ENCODE measurements around the gene RBM8A.
"Not testable (repeated sequence)": the region's sequence is repeated elsewhere in the genome, so short reads cannot be mapped to it uniquely, and the experiment has no call there.

Gene RBM8A

DNA sequence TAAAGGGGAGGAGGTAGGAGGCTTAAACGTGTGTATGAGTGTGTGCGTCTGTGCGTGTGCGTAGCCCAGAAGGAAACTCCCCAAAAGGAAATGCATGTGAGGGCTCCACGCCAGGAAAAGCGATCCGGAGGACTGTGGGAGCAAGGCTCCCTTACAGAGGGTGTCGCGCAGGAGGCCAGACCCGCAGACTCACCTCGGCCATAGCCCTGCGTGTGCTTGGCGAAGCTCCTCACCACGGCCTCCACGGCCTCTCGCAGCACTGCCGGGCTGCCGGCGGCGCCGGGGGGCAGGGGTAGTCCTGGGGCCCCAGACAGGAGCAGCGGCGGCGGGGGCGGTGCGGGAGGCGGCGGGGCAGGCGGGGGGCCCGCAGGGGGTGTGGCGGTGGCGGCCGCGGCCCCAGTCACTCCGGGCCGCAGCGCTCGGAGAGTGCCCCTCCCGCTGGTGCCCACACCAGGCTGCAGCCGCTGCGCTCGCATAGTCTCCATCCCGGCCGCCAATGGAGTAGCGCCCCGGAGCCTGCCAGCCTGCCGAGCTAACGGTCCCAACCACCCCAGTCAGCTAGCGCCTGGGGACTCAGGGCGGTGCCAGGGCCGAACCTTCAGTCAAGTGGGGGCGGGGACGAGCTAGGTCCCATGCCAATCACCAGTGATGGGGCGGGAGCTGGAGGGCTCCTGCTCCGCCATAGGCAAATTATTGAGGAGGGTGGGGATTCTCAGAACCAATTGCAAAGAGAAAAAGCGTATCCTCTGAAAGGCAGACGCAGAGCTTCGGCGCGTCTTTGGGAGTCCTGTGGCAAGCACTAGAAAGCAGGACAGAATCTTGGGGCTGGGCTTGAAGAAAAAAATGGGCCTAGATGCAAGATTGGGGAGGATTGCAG is 30.4 kb upstream of the RBM8A start, which contains the start of gene LIX1L:
Gene LIX1L (minus strand): TSS at position 575 of the 877 bp plus-strand sequence. CDS start 90 bp downstream, at position 485.
- in situ Hi-C loops (cut with HindIII; ENCODE audit: low pct_ligation_motif_present, low pct_unique_long_range_greater_than_20kb, low sequenced_read_pairs) = no loop called here
- DNase-seq = peak; percentile 99

DNA sequence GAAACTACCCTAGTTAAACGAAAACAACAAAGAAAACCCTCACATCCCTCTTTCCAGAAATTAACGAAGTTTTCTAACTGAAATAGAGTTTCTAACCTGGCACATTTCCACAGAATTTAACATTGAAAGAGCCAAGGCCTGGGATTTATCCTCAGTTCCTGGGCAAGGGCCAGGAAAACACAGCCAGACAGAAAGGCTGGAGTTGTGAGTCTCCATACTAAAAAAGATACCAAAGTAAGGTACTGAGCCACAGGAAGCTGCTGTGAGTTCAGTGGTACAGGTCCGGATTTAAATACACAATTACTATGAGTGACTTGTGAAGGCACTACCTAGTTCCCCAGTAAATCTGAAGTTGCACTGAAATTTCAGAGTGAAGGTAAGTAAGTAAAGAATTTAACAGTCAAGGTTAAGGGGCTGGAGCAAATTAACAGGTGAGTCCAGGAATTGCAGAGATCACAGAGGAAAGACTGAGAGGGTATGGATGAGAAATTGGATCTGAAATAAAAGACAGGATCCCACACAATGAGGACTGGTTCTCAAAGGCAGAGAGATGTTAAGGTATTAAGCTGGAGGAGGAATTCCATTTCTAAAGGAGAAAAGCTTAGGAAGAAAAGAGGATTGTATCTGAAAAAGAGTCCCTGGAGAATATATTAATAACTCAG is 29.6 kb upstream of the RBM8A start:
- in situ Hi-C loops (cut with HindIII; ENCODE audit: low pct_ligation_motif_present, low pct_unique_long_range_greater_than_20kb, low sequenced_read_pairs) = no loop called here
- peak; percentile 20 for DNase-seq

DNA sequence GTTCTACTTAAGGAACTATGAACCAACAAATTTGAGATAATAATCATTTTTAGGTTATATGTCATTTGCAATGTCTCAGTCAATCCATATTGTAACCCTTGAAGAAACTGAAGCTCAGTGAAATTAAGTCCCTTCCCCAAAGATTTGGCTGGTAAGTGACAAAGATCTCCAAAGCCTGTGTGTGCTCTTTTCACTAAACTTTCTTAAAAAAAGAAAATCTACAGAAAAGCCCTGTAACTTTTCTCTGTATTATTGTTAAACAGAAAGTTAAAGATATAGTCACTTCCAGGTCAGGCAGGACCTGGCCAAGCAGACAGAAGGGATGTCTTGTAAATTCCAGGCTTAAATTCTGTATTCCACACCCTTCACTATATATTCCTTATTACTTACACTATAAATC is 29.1 kb upstream of the RBM8A start:
- in situ Hi-C loops (cut with HindIII; ENCODE audit: low pct_ligation_motif_present, low pct_unique_long_range_greater_than_20kb, low sequenced_read_pairs) = no loop called here
- no peak for DNase-seq

DNA sequence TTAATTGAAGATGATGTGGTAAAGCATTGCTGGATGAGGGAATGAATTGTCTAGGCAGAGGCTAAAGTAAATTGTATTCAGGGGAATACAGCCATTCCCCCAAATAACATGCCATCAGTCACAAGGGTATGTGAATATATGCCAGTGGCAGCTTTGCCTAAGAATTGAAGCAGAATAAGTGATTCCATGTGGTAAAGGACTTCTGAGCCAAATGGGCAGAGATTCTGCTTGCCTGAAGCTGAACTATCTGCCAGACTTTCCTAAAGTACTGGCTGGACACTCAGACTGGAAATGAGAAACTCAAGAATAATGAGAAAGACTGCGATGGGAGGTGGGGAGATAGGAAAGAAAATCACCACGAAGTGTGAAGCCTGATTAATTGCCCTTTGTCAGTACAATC is 28.2 kb upstream of the RBM8A start:
- DNase-seq = no peak
- in situ Hi-C loops (cut with HindIII; ENCODE audit: low pct_ligation_motif_present, low pct_unique_long_range_greater_than_20kb, low sequenced_read_pairs) = no loop called here

DNA sequence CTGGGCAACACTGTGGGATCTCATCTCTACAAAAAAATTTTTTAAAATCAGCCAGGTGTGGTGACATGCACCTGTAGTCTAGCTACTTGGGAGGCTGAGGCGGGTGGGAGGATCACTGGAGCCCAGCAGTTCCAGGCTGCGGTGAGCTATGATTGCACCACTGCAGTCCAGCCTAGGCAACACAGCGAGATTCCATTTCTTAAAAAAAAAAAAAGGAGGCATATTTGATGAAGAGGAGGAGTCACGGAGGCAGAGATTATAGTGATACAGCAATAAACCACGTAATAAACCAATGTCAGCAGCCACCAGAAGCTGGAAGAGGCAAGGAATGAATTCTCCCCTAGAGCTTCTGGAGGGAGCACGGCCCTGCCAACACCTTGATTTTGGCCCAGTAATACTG is 26.6 kb upstream of the RBM8A start:
- in situ Hi-C loops (cut with HindIII; ENCODE audit: low pct_ligation_motif_present, low pct_unique_long_range_greater_than_20kb, low sequenced_read_pairs) = no loop called here

DNA sequence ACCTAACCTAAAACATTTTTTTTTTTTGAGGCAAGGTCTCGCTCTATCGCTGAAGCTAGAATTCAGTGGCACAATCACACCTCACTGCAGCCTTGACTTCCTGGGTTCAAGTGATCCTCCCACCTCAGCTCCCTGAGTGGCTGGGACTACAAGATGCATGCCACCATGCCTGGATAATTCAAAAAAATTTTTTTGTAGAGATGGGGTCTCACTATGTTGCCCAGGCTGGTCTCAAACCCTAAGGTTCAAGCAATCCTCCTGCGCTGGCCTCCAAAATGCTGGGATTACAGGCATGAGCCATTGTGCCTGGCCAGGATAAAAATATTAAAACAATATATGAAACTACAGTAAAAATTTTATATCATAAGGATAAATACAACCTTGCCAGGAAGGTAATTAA is 25.6 kb upstream of the RBM8A start:
- DNase-seq = no peak
- in situ Hi-C loops (cut with HindIII; ENCODE audit: low pct_ligation_motif_present, low pct_unique_long_range_greater_than_20kb, low sequenced_read_pairs) = no loop called here

More for the DNA sequence above, 26.6 kb upstream of the RBM8A start:
- DNase-seq = no peak

DNA sequence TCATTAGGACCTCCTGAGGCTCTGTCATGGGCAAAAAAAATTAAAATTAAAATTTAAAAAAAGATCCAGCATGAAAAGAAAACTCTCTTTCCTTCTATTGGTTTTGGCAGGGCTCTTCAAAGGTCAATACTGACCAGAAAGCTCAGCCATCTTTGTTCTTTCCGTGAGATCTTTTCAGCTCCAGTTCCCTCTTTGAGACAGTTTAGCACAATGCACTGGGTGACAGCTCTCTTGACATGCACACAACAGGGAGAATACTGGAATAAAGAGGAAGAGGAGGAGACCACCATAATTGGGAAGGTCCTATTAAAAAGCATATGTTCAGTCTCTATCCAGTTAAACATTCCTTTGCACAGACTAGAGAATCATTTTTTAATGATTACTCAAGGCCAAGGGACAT is 24.2 kb upstream of the RBM8A start:
- in situ Hi-C loops (cut with HindIII; ENCODE audit: low pct_ligation_motif_present, low pct_unique_long_range_greater_than_20kb, low sequenced_read_pairs) = no loop called here
- DNase-seq = no peak

DNA sequence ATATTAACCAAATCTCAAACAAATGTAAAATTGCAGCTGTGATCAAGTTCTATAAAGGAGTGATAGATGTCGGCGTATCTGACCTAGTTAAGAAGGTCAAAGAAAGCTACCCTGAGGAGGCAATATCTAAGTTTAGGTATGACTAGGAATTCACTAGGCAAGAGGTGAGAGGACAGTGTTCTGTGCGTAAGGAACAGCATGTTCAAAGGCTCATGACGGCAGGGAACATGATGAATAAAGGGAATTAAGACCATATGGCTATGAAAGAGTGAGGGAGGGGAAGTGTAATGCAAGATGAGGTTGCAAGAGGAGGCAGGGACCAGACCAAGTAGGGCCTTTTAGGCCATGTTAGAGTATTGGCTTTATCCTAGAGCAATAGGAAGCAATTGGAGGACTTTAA is 21.9 kb upstream of the RBM8A start:
- in situ Hi-C loops (cut with HindIII; ENCODE audit: low pct_ligation_motif_present, low pct_unique_long_range_greater_than_20kb, low sequenced_read_pairs) = no loop called here
- DNase-seq = no peak

DNA sequence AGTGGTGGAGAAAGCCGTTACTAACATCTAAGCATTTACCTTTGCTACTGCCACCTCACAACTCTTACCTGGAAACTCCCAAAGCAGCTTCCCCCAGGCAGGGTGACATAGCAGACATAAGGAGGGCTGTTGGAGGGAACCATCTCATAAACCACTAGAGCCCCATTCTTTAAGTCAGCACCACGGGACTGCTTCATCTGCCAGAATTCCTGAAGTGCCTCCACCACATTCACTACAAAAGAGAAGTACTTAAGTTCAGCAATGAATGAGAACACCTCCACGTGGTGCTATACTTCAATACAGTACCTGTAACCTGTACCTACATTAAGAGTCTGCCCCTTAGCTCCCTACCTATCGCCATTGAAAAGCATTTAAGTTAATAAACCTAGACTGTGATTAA is 20.3 kb upstream of the RBM8A start:
- DNase-seq = no peak
- in situ Hi-C loops (cut with HindIII; ENCODE audit: low pct_ligation_motif_present, low pct_unique_long_range_greater_than_20kb, low sequenced_read_pairs) = no loop called here

DNA sequence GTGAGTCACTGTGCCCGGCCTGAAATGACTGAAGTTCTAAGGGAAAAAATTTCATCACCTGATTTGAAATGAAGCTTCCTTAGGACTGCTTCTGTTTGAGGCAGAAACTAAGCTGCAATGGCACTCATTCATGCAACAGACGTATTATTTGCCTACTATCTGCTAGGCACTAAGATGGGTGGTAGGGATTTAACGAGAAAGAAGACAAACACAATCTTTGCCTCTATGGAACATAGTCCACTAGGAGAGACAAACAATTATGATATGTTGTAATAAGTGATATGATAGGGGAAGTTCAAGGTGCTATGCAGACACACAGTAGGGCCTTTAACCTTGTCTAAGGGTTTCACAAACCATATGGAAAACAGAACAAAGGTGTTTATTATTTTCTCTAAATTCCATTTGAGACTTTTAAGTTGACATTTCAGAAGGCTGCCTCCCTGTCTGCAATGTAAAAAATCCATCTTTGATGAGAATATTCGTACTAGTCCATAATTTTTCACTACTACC is 19.2 kb upstream of the RBM8A start:
- no peak for DNase-seq
- in situ Hi-C loops (cut with HindIII; ENCODE audit: low pct_ligation_motif_present, low pct_unique_long_range_greater_than_20kb, low sequenced_read_pairs) = no loop called here

DNA sequence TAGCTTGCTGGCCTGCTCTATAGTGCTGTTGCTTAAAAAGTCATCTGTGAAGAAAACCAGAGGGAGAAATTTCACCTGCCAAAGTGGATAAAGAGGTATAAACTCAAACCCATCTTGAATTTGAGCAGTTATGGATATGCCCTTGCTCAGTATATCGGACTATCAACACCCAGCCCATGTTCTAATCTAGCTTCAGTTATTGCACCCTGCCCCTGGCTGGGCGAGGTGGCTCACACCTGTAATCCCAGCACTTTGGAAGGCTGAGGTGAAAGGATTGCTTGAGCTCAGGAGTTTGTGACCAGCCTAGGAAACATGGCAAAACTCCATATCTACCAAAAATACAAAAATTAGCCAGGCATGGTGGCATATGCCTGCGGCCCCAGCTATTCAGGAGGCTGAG is 17.2 kb upstream of the RBM8A start:
- in situ Hi-C loops (cut with HindIII; ENCODE audit: low pct_ligation_motif_present, low pct_unique_long_range_greater_than_20kb, low sequenced_read_pairs) = no loop called here
- DNase-seq = no peak

DNA sequence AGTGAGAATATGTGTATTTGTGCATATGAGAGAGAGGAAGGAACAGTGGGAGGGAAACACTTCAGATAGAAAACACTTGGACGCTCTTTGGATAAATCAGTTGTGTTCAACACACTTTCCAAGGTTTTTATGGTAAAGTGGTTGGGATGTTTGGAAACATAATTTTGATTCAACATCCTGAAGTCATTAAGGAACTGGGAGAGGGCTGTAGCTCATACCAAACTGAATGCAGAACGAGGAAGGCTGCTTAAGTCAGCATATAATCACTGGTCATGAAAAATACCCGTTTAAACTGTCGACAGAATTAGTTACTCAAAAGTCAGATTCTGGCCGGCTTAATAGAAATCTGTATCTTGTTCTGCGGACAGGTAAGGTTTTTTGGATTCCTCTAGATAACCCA is 15.6 kb upstream of the RBM8A start:
- in situ Hi-C loops (cut with HindIII; ENCODE audit: low pct_ligation_motif_present, low pct_unique_long_range_greater_than_20kb, low sequenced_read_pairs) = no loop called here
- no peak for DNase-seq

DNA sequence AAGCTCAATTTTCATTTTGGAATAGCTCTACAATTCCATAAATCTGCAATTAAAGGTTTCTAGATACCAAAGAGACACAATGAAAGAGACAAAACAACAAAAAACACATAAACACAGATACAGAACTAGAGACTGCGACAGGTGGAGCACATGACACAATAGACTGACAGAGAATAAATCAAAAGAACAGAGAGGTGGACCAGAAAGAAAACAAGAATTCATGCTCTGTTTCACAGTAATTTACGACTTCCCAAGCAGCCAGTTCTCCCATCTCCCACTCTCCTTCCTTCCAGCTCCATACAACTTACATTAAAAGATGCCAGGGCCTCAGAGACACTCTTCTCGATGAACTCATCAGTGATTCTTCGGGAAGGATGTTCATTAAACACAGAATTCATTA is 15.1 kb upstream of the RBM8A start:
- in situ Hi-C loops (cut with HindIII; ENCODE audit: low pct_ligation_motif_present, low pct_unique_long_range_greater_than_20kb, low sequenced_read_pairs) = no loop called here
- no peak for DNase-seq

DNA sequence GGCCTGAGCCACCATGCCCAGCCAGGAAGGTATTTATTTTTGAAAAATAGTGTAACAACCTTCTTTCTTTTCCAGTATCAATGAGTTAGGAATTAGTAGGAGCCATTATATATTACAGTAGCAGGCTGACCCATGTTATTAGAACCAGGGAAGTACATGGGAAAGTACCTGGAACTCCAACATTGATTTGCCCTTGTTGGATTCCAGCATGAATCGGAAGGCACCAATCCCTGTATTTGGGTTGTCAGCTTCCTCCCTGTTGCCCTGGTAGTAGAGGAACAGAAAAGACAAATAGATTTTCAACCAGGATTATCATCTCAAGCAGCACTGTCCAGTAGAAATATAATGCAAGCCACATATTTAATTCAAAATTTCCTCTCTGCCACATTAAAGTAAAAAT is 10.2 kb upstream of the RBM8A start:
- DNase-seq = no peak
- in situ Hi-C loops (cut with HindIII; ENCODE audit: low pct_ligation_motif_present, low pct_unique_long_range_greater_than_20kb, low sequenced_read_pairs) = no loop called here

DNA sequence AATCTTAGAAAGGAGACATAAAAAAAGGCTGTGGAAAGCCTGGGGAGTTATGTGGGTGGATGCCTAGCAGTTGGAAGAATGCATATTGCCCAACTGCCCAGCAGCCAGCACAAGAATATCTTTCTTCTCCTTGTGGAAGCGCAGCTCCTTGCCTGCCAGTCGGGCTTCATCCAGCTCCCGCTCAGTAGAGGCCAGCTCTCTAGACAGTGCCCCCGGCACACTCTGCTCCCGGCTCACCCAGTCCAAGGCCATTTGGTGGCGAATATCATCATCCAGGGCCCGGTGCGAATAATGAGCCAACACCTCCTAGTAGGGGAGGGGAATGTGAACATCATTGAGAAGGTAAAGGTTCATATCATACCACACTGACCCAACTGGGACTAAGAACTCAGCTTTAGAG is 9.0 kb upstream of the RBM8A start:
- in situ Hi-C loops (cut with HindIII; ENCODE audit: low pct_ligation_motif_present, low pct_unique_long_range_greater_than_20kb, low sequenced_read_pairs) = no loop called here
- no peak for DNase-seq

DNA sequence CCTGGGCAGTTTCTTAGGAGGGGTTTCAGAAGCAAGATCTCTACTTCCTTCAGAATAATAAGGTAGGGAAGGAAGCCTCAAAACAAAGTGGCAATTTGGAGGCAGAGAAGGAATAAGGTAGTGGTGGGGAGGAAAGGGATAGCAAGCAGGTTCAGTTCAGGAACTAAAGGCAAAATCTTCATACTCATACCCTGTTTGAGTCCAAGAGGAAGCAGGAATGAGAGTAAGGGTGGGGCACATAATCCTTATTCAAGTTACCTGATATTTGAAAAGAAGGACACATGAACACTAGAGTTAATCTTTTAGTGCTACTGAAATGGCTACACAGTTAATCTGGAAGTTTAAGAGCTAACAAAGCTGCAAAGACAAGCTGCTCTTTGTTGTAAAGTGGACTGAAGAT is 8.4 kb upstream of the RBM8A start:
- in situ Hi-C loops (cut with HindIII; ENCODE audit: low pct_ligation_motif_present, low pct_unique_long_range_greater_than_20kb, low sequenced_read_pairs) = no loop called here

DNA sequence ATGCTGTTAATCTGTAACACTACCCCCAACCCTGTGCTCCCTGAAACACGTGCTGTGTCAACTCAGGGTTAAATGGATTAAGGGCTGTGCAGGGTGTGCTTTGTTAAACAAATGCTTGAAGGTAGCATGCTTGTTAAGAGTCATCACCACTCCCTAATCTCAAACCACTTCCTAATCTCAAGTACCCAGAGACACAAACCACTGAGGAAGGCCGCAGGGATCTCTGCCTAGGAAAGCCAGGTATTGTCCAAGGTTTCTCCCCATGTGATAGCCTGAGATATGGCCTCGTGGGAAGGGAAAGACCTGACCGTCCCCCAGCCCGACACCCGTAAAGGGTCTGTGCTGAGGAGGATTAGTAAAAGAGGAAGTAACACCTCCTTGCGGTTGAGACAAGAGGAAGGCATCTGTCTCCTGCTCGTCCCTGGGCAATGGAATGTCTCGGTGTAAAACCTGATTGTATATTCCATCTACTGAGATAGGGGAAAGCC is 5.3 kb upstream of the RBM8A start:
- in situ Hi-C loops (cut with HindIII; ENCODE audit: low pct_ligation_motif_present, low pct_unique_long_range_greater_than_20kb, low sequenced_read_pairs); DNase-seq: not testable (repeated sequence)

More for the DNA sequence above, 8.4 kb upstream of the RBM8A start:
- no peak for DNase-seq

DNA sequence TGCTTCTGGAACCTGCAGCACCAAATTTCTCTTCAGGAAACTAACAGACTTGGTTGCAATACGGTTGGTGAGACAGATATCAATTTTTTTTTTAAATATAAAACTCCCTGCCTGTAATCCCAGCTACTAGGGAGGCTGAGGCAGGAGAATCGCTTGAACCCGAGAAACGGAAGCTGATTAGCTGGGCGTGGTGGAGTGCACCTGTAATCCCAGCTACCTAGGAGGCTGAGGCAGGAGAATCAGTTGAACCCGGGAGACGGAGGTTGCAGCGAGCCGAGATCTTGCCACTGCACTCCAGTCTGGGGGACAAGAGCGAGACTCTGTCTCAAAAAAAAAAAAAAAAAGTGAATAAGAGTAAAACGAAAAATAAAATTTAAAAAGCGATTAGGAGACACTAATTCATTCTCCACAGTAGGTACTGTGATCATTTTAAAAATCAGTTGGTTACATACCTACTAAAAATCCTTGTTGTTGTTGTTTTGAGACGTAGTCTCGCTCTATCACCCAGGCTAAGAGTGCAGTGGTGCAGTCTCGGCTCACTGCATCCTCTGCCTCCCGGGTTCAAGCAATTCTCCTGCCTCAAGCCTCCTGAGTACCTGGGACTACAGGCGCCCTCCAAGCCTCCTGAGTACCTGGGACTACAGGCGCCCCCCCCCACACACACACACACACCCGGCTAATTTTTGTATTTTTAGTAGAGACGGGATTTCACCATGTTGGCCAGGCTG is 796 bp upstream of the RBM8A start:
- DNase-seq = no peak
- in situ Hi-C loops (cut with HindIII; ENCODE audit: low pct_ligation_motif_present, low pct_unique_long_range_greater_than_20kb, low sequenced_read_pairs) = no loop called here

DNA sequence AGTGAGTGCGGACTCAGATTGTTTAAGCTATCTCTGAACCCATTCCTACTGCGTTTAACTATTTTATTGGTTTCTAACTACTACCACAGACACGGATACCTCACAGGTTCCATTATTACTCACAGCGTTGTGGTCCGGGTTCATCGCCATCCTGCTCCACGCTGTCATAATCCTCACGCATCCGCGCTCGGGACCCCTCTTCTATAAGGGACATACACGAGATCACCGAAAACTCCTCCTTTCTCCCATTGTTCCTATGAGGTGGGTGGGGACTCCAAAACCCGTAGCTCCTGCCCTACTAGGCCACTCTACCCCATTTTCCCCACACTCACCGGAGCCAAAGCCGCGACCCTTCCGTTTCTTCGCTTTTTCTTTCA is 610 bp downstream of the RBM8A start:
- in situ Hi-C loops (cut with HindIII; ENCODE audit: low pct_ligation_motif_present, low pct_unique_long_range_greater_than_20kb, low sequenced_read_pairs) = no loop called here
- DNase-seq = no peak

All from ACHN (cell line).